Skeletal muscle satellite cell (primary cell): ENCODE measurements around the gene INPP5A.
A peak's percentile ranks its signal among the peaks of the same experiment; 100 is the strongest.
"Not testable (repeated sequence)": the region's sequence is repeated elsewhere in the genome, so short reads cannot be mapped to it uniquely, and the experiment has no call there.

Experiments used
- H3K27me3 ChIP-seq: 2 replicates; pipeline ENCODE4 v1.7.0; 2013; ENCODE audit warnings: low read length; ENCODE audit not compliant: control insufficient read depth, insufficient read depth
- H3K36me3 ChIP-seq: 2 replicates; pipeline ENCODE4 v1.7.0; 2013; ENCODE audit warnings: mild to moderate bottlenecking, control low read depth, low read length; ENCODE audit not compliant: insufficient read depth
- H3K4me1 ChIP-seq: 2 replicates; pipeline ENCODE4 v1.7.0; 2013; ENCODE audit warnings: low read length; ENCODE audit not compliant: control insufficient read depth, insufficient read depth
- H3K4me2 ChIP-seq: 2 replicates; pipeline ENCODE4 v1.7.0; 2013; ENCODE audit warnings: mild to moderate bottlenecking, low read length
- H3K4me3 ChIP-seq: 2 replicates; pipeline ENCODE4 v1.7.0; 2013; ENCODE audit warnings: low read length
- H3K9ac ChIP-seq: 2 replicates; pipeline ENCODE4 v1.7.0; 2013; ENCODE audit warnings: mild to moderate bottlenecking, low read depth, low read length, moderate library complexity
- H3K9me3 ChIP-seq: replicated peaks from 2 replicates; pipeline ENCODE4 v1.7.0; 2013; ENCODE audit warnings: mild to moderate bottlenecking, control low read depth, low read length

The INPP5A gene

DNA sequence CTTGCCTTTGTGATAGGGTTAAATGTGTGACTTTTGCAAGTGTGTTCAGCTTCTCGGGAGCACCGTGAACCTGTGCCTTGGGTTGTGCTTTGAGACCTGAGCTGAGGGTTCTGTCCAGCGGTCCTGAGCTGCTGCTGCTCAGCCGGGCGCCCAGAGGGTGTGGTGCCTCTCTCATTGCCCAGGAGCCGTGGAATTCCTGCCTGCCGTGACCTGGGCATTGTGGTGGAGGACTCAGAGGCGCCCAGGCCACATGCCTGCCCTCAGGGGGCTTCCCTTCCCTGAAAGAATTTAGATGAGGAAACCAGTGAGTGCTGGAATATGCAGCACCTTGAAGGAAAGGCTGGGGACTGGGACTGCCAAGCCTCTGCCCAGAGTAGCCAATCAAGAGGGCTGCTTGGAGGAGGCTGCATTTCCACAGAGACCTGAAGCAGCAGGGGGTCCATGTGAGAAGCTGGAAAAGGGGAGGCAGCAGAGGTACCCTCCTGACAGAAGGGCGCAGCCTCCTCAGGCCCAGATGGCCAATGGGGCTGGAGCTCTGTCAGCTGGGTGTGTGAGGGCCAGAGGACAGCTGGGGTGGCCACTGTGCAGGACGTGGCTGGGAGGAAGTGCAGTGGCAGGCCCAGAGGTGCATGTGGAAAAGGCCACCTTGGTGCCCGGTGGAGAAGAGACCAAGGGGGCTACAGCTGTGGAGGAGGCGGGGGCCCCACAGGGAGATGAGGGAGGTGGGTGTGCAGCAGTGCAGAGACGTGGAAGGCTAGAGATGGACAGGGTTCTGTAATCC, 141.0 kb downstream of the INPP5A start:
- H3K4me1 ChIP-seq = no peaks in the 10 kb centered on the region
- no peak overlapping the region for H3K9ac ChIP-seq
- H3K27me3 ChIP-seq = no peaks in the 10 kb centered on the region
- H3K4me3 ChIP-seq = no peak overlapping the region
- no peak overlapping the region for H3K4me2 ChIP-seq
- no peaks in the 10 kb centered on the region for H3K36me3 ChIP-seq
- no peaks in the 10 kb centered on the region for H3K9me3 ChIP-seq

DNA sequence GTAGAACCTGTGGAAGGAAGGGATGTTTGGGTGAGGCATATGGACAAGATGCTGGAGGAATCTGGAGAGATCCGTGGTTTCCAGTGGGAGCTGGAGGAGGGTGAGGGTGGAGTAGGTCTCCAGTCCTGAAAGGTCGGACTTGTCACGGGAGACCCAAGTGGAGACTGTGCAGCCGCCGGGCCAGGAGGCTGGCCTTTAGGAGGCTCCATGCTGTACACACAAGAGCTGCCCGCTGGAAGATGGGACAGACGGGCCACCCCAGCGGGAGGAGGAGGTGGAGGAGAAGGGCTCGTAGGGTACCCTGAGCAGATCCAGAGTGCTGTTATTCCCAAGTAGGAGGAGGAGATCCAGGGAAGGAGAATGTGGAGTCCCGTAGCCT, 141.6 kb downstream of the INPP5A start:
- no peak overlapping the region for H3K4me3 ChIP-seq
- H3K27me3 ChIP-seq = no peaks in the 10 kb centered on the region
- no peaks in the 10 kb centered on the region for H3K36me3 ChIP-seq
- H3K9me3 ChIP-seq = no peaks in the 10 kb centered on the region
- H3K9ac ChIP-seq = no peak overlapping the region
- H3K4me1 ChIP-seq = peaks cover 4% of the 10 kb centered on the region
- H3K4me2 ChIP-seq = no peak overlapping the region

DNA sequence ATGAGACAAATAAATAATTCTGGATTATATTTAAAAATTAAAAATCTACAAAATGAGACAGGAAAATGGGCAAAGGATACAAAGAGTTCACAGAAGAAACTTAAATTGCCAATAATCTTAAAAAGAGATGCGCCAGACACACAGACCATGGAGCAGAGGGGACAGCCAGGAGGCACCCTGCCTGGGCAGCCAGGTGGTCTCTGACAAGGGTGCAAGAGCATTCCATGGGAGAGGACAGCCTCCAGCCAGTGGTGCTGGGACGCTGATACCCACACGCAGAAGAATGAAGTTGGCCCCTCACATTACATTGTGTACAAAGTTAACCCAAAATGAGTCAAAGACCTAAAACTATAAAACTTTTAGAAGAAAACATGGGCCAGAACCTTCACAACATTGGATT, 142.1 kb downstream of the INPP5A start:
- H3K27me3 ChIP-seq = no peaks in the 10 kb centered on the region
- H3K36me3 ChIP-seq = no peaks in the 10 kb centered on the region
- H3K9me3 ChIP-seq = no peaks in the 10 kb centered on the region
- peaks cover 8% of the 10 kb centered on the region for H3K4me1 ChIP-seq
- no peak overlapping the region for H3K4me2 ChIP-seq
- H3K9ac ChIP-seq = no peak overlapping the region
- H3K4me3 ChIP-seq = no peak overlapping the region

DNA sequence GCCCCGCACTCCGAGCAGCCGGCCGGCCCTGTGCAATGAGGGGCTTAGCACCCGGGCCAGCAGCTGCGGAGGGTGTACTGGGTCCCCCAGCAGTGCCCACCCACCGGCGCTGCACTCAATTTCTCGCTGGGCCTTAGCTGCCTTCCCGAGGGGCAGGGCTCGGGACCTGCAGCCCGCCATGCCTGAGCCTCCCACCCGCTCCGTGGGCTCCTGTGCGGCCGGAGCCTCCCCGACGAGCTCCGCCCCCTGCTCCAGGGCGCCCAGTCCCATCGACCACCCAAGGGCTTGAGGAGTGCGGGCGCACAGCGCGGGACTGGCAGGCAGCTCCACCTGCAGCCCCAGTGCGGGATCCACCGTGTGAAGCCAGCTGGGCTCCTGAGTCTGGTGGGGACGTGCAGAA, 143.2 kb downstream of the INPP5A start:
- not testable (repeated sequence) for H3K36me3 ChIP-seq, H3K27me3 ChIP-seq, H3K9me3 ChIP-seq, H3K4me2 ChIP-seq, H3K4me3 ChIP-seq, H3K9ac ChIP-seq
- H3K4me1 ChIP-seq = peaks cover 17% of the 10 kb centered on the region

DNA sequence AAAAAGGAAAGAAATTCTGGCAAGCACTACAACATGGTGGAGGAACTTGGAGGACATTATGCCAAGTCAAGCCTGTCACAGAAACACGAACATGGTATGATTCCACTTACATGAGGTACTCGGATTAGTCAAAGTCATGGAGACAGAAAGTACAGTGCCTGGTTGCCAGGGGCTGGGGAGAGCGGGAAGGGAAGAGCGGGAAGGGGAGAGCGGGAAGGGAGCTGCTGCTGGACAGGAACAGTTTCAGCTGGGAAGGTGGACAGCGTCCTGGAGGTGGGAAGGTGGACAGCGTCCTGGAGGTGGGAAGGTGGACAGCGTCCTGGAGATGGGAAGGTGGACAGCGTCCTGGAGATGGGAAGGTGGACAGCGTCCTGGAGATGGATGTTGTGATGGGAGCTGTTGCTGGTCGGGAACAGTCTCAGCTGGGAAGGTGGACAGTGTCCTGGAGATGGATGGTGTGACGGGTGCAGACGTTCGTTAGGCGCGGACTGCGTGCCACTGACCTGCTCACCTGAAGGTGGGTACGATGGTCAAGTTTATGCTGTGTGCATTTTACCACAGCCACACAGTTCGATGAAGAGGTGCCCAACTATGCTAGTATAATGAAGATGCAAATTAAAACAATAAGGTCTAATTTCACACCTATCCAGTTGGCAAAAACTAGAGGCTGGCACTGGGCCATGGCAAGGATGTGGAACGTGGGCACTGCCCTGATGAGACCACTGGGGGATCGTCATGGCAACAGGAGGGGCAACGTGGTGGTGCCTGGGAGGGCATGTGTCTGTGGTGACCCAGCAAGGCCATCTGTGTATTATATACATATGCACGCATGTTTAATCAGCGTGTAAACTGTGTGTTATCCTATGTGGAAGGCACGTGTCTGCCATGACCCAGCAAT, 144.5 kb downstream of the INPP5A start:
- no peak overlapping the region for H3K4me2 ChIP-seq
- no peak overlapping the region for H3K9ac ChIP-seq
- no peaks in the 10 kb centered on the region for H3K36me3 ChIP-seq
- peaks cover 17% of the 10 kb centered on the region for H3K4me1 ChIP-seq
- no peaks in the 10 kb centered on the region for H3K9me3 ChIP-seq
- H3K4me3 ChIP-seq = no peak overlapping the region
- no peaks in the 10 kb centered on the region for H3K27me3 ChIP-seq

DNA sequence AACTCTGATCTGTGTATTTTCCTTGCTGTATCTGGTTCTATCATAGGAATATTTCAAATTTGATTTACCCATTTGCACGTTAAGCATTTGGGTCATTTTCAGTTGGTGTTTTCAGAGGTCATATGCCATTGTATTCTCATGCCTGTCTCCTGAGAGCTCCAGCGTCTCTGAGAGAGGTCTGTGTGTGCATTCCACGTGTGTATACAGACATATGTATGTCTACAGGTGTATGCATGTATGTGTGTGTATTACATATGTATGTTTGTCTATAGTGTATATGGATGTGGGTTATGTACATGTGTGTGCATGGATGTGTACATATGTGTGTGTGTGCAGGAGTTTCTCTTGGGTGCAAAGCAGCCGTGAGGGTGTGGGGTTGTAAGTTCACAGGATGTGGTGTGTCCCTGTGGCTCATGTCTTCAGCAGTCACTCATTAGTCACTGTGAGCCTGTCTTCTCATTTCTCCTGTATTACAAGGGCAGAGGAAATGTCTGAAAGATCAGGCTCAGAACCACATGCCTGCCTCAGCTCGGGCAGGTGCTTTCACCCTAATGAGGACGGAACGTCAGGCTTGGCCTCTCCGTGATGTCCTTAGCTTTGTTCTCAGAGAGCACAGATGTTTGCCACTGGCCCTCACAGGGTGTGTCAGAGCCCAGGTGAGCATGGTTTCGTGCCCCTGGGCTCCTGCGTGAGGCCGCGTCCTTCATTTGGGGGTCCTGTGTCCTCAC, 146.7 kb downstream of the INPP5A start:
- Histone ChIP-seq H3K9ac (no peak overlapping the region), H3K4me1 (peaks cover 17% of the 10 kb centered on the region), H3K36me3 (no peaks in the 10 kb centered on the region), H3K27me3 (no peaks in the 10 kb centered on the region), H3K4me3 (no peak overlapping the region), H3K4me2 (peak overlapping the region; percentile 18), H3K9me3 (no peaks in the 10 kb centered on the region)

DNA sequence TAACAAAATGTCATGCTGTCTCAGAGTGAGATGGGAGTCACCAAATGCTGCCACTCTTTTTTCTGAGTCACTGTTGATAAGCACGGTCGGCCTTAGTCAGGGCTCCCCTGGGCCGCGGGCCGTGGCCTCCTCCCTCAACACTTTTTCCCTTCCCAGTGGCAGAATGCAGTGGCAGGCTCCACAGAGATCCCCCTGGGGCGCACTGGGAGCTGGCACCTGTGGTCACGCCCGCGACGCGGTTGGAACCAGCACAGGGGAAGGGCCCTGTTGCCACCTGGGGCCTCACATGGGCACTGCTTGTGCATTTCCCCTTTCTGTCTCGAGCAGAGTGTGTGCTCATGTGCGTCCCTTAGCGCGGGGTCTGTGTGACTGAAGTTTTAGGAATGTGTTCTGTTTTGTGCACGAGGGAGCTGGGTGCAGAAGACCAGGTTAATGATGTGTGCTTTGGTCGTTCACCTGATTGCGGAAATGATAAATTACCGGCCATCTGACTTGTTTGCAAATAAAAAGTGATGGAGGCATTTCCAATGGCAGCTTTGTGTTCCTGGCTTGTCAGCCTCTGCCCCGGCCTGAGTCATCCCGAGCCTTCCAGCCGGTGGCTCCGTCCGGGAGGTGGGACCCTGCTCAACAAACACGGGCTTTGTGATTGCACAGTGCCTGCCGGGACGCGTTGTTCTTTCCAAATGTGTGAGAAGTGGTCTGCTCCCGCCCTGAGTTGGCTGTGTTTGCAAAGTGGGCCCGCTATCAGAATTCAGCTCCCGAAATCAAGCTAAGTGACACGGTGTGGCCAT, 147.7 kb downstream of the INPP5A start:
- Histone ChIP-seq H3K9ac (no peak overlapping the region), H3K27me3 (no peaks in the 10 kb centered on the region), H3K4me3 (no peak overlapping the region), H3K36me3 (no peaks in the 10 kb centered on the region), H3K9me3 (no peaks in the 10 kb centered on the region), H3K4me1 (peaks cover 17% of the 10 kb centered on the region), H3K4me2 (no peak overlapping the region)

DNA sequence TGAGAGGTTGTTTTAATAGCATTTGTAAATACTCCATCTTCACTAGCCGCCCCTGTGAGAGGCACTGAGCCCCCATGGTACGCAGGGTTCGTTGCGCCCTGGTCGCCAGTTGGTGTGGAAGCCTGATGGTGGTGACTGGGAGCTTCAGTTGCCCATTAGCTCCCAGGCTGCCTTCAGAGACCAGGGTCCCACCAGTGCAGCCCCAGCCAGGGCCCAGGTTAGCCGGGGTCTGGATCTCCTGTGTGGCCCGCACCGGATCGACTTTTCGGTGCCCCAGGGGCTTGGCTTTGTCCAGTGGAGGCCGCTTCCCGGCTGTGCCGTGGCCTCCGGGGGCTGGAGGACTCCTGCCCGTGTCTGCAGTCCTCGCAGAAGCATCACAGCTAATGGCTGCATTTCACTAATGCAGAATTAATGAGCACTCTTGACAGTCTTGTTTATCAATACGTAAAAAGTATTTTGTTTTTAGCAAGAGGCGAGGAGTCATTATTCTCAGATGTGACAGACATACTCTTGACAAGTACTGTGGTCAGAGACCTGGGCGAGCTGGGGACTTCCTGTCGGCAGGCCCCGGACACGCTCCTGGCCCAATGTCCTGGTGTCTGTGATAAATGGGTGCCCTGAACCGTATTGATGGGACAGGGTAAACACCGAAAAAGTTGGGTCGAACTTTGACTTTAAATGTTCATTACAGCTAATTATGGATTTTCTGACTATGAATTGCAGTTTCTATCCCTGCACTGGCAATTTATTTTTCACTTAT, 148.5 kb downstream of the INPP5A start:
- Histone ChIP-seq H3K36me3 (no peaks in the 10 kb centered on the region), H3K4me2 (no peak overlapping the region), H3K27me3 (no peaks in the 10 kb centered on the region), H3K4me3 (no peak overlapping the region), H3K9me3 (no peaks in the 10 kb centered on the region), H3K4me1 (peaks cover 17% of the 10 kb centered on the region), H3K9ac (no peak overlapping the region)

DNA sequence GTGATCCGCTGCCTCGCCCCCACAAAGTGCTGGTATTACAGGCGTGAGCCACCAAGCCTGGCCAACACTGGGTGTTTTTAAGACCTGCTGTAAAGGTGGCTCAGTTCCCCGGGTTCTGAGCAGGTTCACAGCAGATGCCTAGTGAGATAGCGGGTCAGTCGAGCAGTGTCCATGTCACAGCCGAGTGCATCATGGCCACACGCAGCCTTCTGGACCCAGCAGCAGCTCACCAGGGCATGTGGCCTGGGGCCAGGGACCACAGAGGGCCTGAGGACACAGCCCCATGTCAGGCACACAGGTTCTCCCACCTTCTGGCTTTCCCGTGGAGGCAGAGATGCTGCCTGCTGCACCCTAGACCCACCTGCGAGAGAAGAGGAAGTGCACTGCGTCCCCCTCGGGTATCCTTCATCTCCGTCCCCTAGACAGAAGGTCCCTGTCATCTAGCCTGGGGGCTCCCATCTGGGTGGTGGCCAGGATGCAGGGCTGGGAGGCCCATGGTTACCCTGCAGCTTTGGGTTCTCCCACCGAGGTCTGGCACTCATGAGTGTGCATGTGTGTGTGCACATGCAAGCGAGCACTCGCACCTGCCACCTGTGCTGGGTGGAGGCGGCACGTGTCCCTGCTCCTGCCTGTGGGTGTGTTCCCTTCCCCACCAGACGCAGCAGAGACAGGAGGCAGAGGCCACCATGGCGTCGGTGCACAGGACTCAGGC, 149.8 kb downstream of the INPP5A start:
- H3K27me3 ChIP-seq = no peaks in the 10 kb centered on the region
- H3K4me1 ChIP-seq = peaks cover 17% of the 10 kb centered on the region
- no peak overlapping the region for H3K9ac ChIP-seq
- H3K36me3 ChIP-seq = no peaks in the 10 kb centered on the region
- no peak overlapping the region for H3K4me3 ChIP-seq
- no peaks in the 10 kb centered on the region for H3K9me3 ChIP-seq
- no peak overlapping the region for H3K4me2 ChIP-seq

DNA sequence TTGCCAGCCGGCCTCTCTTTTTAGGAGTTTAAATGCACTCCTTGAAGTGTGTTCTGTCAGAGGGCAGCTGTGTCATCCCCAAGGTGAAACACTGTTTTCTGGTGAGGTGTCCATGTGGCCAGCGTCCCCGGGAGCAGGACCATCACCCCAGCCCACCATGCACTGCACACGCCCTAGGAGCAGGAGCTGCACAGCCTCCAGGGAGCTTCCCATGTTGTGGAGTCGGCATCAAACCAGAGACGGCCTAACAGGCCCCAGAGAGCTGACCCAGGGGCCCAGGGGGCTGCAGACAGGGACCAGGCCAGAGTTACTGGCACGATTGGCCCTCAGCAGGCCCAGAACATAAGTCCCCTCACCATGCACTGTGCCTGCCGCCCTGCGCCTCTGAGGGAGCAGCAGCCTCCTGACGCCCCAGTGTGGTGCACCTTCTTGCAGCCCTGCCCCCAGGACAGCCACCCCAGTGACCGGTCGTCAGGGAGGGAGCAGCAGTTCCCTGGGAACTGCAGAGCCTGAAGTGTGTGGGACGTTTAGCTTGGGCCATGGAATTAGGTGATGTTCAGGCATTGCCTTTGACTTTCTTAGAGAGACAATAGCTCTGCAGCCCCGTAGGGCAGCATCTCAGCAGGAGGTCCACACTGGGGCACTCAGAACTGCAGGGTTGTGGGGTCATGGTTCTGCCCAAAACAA, 150.4 kb downstream of the INPP5A start:
- H3K4me3 ChIP-seq = no peak overlapping the region
- no peak overlapping the region for H3K4me2 ChIP-seq
- no peaks in the 10 kb centered on the region for H3K27me3 ChIP-seq
- H3K9ac ChIP-seq = no peak overlapping the region
- H3K36me3 ChIP-seq = no peaks in the 10 kb centered on the region
- H3K4me1 ChIP-seq = peaks cover 17% of the 10 kb centered on the region
- H3K9me3 ChIP-seq = no peaks in the 10 kb centered on the region
